CD4-positive, alpha-beta T cell treated with Interleukin-10 for 1 hour (primary cell): Measurements from ENCODE around the gene TAF1D.
"Not testable (repeated sequence)": the region's sequence is repeated elsewhere in the genome, so short reads cannot be mapped to it uniquely, and the experiment has no call there.

ENCODE experiments used
- DNase-seq: peaks from one replicate; pipeline ENCODE4 v3.0.0-alpha.2; 2020

The TAF1D gene

GRCh38 chr11:93746101-93746500, 4.8 kb upstream of the TAF1D start:
- no peak for DNase-seq

GRCh38 chr11:93745005-93745755, 3.9 kb upstream of the TAF1D start:
- not testable (repeated sequence) for DNase-seq

- DNase-seq, result no peak
Measured at GRCh38 chr11:93744669-93745004, 3.3 kb upstream of the TAF1D start.

- DNase-seq, result no peak
Measured at GRCh38 chr11:93743291-93743690, 2.0 kb upstream of the TAF1D start.

- no peak for DNase-seq
Measured at GRCh38 chr11:93741882-93742226, 559 bp upstream of the TAF1D start.

GRCh38 chr11:93740730-93741093, 583 bp downstream of the TAF1D start:
- peak; percentile 68 for DNase-seq

GRCh38 chr11:93740031-93740729, 1.1 kb downstream of the TAF1D start:
- peak; percentile 51 for DNase-seq

GRCh38 chr11:93738647-93739081, 2.6 kb downstream of the TAF1D start:
- no peak for DNase-seq

GRCh38 chr11:93737904-93738612, 3.2 kb downstream of the TAF1D start:
- peak; percentile 32 for DNase-seq

GRCh38 chr11:93736129-93736528, 5.2 kb downstream of the TAF1D start:
- DNase-seq, result no peak

GRCh38 chr11:93735627-93736026, 5.7 kb downstream of the TAF1D start:
- DNase-seq, result no peak

- no peak for DNase-seq
Measured at GRCh38 chr11:93734427-93735222, 6.7 kb downstream of the TAF1D start.

- DNase-seq, result no peak
Measured at GRCh38 chr11:93733474-93733873, 7.8 kb downstream of the TAF1D start.

GRCh38 chr11:93732237-93732892, 8.9 kb downstream of the TAF1D start:
- DNase-seq, result no peak

GRCh38 chr11:93730108-93731107, 10.9 kb downstream of the TAF1D start:
- no peak for DNase-seq

- no peak for DNase-seq
Measured at GRCh38 chr11:93729129-93729616, 12.1 kb downstream of the TAF1D start.

- DNase-seq, result no peak
Measured at GRCh38 chr11:93728792-93729128, 12.5 kb downstream of the TAF1D start.

- no peak for DNase-seq
Measured at GRCh38 chr11:93727985-93728791, 13.1 kb downstream of the TAF1D start.

- DNase-seq, result no peak
Measured at GRCh38 chr11:93724089-93724488, 17.2 kb downstream of the TAF1D start.

- DNase-seq, result no peak
Measured at GRCh38 chr11:93720522-93720921, 20.8 kb downstream of the TAF1D start.
